Stimulated activated CD4-positive, alpha-beta T cell treated with anti-CD3 and anti-CD28 coated beads, Interleukin-1b, Interleukin-23, amount 100 ng/mL, for 24 hours (primary cell): Measurements from ENCODE around the gene FHOD1.

Experiments
- DNase-seq, 4 experiments: peaks; one replicate each; pipeline ENCODE4 v3.0.0-alpha.2; 2020; ENCODE audit warnings: low read depth in 4 of 4, low spot score in 1 of 4

The FHOD1 gene

GRCh38 chr16:67210069-67210937 lies 37.0 kb downstream of the FHOD1 start:
- DNase-seq: no peak

- DNase-seq: no peak
Measured at GRCh38 chr16:67209565-67209964, 37.7 kb downstream of the FHOD1 start.

GRCh38 chr16:67208154-67208896 lies 39.0 kb downstream of the FHOD1 start:
- no peak for DNase-seq

GRCh38 chr16:67207249-67208091 lies 39.8 kb downstream of the FHOD1 start:
- DNase-seq: no peak

- no peak for DNase-seq
Measured at GRCh38 chr16:67206838-67207248, 40.4 kb downstream of the FHOD1 start.

DNA sequence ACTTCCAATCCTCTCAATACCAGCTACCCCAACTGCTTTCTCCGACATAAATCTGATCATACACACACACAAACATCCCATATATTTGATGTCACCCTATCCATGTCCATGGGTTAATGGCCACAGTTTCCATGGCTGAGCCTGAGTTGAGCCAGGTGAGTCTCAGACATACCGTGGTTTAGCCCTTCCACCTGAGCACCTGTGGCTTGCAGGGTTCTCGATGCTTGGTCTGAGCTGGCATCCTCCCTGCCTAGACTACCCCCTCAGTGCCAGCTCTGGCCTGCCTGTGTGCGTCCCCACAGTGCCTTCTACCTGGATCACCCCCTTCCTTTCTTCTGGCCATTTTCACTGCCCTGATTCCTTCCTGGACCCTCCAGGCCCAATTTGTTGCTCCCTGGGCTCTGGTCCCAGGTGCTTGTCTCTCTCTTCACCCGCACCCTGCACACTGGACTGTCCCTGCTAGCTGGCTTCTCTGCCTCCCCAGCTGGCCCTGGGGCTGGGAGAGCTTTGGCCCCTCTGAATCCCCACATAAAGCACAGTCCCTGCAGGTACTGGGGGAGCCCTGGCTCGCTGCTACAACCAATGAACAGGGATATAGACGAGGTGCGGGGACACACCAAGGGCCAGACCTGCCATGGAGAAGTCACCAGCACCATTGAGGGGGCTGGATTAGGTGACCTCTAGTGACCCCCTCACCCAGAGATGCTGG lies 41.0 kb downstream of the FHOD1 start:
- no peak for DNase-seq

DNA sequence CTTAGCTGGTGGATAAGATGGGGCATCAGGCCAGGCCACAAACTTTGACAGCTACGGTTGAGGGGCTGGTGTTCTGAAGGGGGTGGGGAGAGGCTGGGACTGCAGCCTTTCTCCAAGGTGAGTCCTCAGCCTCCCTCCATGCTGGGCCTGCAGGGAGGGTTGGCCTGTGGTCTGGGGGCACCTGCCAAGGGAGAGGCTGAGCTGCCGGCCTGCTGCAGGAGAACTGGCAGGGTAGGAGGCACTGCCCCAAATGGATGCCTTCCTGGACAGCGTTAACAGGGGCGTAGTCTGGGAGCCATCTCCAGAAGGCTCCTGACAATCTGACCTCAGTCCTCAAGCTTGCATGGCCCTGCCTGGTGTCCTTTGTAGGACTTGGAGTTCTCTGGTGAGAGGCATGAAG lies 43.2 kb downstream of the FHOD1 start:
- DNase-seq: no peak

DNA sequence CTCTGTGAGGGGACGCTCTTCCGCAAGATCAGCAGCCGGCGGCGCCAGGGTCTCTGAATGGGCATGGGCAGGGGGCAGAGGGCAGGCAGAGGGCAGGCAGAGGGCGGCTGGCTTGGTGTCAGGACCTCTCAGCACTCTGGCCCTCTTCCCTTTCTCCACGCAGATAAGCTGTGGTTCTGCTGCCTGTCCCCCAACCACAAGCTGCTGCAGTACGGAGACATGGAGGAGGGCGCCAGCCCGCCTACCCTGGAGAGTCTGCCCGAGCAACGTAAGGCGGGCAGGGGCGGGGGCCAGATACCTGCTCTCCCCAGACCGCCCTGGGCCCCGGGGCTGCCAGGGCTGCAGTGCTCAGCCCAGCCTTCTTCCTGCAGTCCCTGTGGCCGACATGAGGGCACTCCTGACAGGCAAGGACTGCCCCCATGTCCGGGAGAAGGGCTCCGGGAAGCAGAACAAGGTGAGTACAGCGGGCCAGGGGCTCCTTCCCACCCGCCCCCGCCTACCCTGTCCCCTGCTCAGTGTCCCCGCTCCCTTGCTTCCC lies 44.3 kb downstream of the FHOD1 start:
- no peak for DNase-seq

GRCh38 chr16:67202426-67202825 lies 44.9 kb downstream of the FHOD1 start:
- no peak for DNase-seq

DNA sequence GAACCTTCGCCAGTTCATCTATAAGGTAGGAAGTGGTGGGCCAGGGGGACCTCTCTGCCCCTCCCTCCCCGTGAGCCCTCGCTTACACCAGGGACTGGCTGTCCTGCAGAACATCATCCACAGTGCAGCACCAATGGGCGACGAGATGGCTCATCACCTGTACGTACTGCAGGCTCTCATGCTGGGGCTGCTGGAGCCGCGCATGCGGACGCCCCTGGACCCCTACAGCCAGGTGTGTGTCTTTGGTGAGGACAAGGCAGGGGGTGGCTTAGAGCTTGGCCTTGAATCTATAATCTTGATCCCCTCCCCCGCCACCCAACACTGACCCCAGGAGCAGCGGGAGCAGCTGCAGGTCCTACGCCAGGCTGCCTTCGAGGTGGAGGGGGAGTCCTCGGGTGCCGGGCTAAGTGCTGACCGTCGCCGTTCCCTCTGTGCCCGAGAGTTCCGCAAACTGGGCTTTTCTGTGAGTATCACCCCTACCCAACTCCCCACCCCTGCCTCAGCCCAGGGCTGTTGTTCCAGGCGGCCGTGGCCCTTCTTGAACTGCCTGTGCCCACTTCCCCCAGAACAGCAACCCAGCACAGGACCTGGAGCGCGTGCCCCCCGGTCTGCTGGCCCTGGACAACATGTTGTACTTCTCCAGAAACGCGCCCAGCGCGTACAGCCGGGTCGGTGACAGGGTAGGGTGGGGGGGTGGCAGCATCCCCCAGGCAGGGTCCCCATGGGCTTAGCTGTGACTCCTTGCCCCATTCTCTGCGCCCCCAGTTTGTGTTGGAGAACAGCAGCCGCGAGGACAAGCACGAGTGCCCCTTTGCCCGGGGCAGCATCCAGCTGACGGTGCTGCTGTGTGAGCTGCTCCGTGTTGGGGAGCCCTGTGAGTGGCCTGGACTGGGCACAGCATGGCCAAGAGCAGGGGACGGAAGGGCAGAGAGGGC lies 45.6 kb downstream of the FHOD1 start:
- no peak for DNase-seq

DNA sequence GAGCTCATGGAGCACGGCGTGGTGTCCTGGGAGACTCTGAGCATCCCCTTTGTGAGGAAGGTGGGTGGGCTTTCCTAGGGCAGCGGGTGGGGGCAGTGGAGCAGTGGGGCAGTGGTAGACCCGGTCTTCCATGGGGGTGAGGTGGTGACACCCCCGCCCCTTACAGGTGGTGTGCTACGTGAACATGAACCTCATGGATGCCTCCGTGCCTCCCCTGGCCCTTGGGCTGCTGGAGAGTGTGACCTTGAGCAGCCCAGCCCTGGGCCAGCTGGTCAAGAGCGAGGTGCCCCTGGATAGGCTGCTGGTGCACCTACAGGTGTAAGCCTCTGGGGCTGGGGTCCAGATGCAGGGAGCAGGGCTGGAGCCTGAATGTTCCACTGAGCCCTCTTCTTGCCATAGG lies 46.8 kb downstream of the FHOD1 start:
- DNase-seq: no peak

DNA sequence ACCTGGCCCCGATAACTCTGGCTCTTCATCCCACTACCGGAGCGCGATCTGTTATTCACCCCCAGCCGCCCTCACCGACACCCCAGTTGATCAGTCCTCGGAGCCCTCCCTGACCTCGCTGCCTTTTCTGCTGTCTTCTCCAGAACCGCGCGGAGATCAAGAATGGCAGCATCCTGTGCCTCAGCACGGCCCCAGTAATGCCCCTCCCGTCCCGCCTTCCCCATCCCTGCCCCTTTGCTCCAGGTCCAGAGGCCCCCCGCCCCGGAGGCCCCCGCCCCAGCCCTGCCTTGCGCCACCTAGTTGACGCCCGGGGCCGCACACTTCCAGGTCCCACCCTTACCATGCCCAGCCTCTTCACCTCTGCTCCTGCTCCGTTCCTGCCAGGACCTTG lies 47.5 kb downstream of the FHOD1 start:
- no peak for DNase-seq

- no peak for DNase-seq
Measured at GRCh38 chr16:67199011-67199807, 48.1 kb downstream of the FHOD1 start, which contains the start of gene ELMO3. TSS of gene ELMO3 (plus strand) at chr16:67199131. CDS start at chr16:67199327, 196 bp downstream.

GRCh38 chr16:67198238-67198734 lies 49.0 kb downstream of the FHOD1 start:
- DNase-seq: no peak

- DNase-seq: no peak
Measured at GRCh38 chr16:67197704-67198103, 49.6 kb downstream of the FHOD1 start.

DNA sequence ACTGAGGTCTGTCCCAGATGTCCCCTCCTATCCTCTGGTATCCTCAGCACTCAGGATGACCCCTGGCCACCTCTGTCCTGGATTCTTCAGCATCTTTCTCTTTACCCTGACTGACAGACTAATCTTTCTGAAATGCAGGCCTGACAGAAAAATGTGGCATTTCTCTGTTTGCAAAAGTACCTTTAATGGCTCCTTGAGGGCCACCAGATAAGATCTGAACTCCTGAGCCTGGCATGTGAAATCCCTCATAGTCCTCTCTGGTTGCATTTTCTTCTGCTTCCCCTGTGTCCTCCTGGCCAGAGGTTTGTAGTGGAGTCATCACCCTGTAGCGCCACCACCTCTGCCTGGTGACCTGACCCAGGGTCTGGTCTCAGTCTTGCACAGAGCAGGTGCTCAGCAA lies 50.4 kb downstream of the FHOD1 start:
- no peak for DNase-seq

DNA sequence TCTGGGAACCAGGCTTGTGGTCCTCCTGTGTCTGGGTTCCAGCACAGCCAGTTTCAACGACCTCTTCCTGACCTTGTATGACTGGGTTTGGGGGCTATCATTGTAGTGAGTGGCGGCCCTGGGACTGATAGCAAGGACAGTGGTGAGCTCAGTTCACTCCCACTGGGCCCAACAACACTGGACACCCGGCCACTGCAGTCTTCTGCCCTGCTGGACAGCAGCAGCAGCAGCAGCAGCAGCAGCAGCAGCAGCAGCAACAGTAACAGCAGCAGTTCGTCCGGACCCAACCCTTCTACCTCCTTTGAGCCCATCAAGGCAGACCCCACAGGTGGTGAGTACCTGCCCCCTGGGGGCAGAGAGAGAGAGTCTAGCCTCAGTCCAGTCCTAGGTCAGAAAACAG lies 51.6 kb downstream of the FHOD1 start:
- DNase-seq: no peak

DNA sequence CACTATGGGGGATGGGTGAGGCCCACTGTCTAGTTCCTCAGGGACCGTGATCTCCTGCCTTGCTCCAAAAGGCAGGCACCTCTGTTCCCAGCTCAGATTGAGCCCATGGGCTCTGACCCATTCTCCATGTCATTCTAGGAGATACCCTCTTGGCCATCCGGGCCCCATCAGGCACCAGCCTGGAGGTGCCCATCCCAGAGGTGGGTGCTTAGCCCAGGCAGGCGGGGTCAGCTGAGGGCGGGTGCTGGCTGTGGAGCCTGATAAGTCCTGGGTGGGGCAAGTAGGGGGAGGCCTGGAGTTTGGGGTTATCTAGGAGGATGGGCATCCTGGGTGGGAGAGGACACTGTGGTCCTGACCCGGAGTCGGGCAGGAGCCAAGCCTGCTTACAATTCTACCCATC lies 53.0 kb downstream of the FHOD1 start:
- DNase-seq: no peak
